NB4 (cell line): ENCODE results near the gene PDLIM7.

Source experiments
- DNase-seq: peaks from one replicate; pipeline ENCODE4 v3.0.0; 2010; ENCODE audit warnings: low read depth
- H3K4me3 ChIP-seq: one replicate; pipeline ENCODE4 v1.5.1; 2011; ENCODE audit warnings: mild to moderate bottlenecking, low read depth, low read length, moderate library complexity
- MYC ChIP-seq: IDR thresholded peaks from 2 replicates; pipeline ENCODE4 v1.6.1; 2011; ENCODE audit warnings: low read depth, low read length
- POLR2A ChIP-seq: IDR thresholded peaks from 2 replicates; pipeline ENCODE4 v1.6.1; 2011; ENCODE audit warnings: mild to moderate bottlenecking; ENCODE audit not compliant: insufficient read length; ENCODE audit errors: extremely low read depth
- TF ChIP-seq, protein P1 (sequence below): IDR thresholded peaks from 2 replicates; pipeline ENCODE4 v1.6.1; 2011; ENCODE audit warnings: low read depth, low read length
- TF ChIP-seq, protein P2 (sequence below): IDR thresholded peaks from one replicate; pipeline ENCODE4 v1.5.1; 2012; ENCODE audit warnings: low read depth, low read length

Gene PDLIM7

DNA sequence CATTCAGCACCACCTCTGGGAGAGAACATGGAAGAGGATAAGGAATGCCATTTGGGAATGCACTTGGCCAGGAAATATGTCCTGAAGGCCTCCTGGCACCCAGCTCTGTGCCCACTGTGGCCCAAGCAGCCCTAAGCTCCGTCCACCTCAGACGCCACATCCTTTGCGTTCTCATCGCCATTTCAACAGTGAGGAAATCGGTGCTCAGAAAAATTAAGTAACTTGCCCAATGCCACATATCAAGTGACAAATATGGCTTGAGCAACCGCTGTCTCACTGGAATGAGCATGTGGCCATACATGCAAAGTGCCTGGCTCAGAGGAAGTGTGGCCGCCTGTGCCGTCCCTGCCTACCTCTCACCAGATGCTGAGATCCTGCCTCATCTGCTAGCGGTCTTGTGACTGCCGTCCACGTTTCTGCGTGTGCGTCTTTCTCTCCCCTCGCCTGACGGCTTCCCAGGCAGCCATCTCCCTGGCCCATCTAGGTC, 13.2 kb upstream of the PDLIM7 start:
- peak overlapping the region; percentile 82 for H3K4me3 ChIP-seq
- DNase-seq, result peak; percentile 94
- peak; percentile 59 for TF ChIP-seq POLR2A
- TF ChIP-seq, protein P1, sequence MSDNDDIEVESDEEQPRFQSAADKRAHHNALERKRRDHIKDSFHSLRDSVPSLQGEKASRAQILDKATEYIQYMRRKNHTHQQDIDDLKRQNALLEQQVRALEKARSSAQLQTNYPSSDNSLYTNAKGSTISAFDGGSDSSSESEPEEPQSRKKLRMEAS, result peak; percentile 96
- peak; percentile 99 for TF ChIP-seq MYC
- TF ChIP-seq, protein P2, sequence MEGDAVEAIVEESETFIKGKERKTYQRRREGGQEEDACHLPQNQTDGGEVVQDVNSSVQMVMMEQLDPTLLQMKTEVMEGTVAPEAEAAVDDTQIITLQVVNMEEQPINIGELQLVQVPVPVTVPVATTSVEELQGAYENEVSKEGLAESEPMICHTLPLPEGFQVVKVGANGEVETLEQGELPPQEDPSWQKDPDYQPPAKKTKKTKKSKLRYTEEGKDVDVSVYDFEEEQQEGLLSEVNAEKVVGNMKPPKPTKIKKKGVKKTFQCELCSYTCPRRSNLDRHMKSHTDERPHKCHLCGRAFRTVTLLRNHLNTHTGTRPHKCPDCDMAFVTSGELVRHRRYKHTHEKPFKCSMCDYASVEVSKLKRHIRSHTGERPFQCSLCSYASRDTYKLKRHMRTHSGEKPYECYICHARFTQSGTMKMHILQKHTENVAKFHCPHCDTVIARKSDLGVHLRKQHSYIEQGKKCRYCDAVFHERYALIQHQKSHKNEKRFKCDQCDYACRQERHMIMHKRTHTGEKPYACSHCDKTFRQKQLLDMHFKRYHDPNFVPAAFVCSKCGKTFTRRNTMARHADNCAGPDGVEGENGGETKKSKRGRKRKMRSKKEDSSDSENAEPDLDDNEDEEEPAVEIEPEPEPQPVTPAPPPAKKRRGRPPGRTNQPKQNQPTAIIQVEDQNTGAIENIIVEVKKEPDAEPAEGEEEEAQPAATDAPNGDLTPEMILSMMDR, result no peak

DNA sequence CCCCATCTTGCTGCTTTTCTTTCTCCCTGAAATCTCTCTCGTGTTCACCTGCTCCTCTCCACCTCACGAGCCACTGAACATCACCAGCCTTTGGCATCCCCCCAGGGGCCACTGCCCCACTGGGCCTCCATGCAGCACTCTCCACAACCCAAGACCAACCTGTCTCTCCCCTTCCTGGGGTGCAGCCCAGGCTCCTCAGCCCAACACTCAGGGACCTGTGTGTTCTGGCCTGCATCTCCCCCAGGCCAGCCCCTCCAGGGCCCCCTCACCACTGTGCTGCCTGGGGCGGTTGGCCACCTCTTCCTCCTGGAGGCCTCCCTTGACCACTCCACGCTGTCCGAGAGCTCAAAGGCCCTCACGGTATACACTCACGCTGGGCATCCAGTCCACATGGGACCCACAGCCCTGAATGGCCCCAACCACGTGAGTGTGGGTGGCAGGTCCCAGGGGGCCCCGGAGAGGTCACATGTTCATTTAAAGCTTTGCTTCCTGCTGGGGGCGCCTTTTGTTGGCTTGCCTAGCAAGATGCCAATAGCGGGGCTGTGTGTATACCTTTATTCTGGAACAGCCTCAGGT, 12.7 kb upstream of the PDLIM7 start:
- H3K4me3 ChIP-seq, result peak overlapping the region; percentile 82
- DNase-seq, result peak; percentile 87
- TF ChIP-seq, protein P1, result peak; percentile 98
- TF ChIP-seq, protein P2, result peak; percentile 18
- TF ChIP-seq POLR2A, result no peak
- TF ChIP-seq MYC, result peak; percentile 91

DNA sequence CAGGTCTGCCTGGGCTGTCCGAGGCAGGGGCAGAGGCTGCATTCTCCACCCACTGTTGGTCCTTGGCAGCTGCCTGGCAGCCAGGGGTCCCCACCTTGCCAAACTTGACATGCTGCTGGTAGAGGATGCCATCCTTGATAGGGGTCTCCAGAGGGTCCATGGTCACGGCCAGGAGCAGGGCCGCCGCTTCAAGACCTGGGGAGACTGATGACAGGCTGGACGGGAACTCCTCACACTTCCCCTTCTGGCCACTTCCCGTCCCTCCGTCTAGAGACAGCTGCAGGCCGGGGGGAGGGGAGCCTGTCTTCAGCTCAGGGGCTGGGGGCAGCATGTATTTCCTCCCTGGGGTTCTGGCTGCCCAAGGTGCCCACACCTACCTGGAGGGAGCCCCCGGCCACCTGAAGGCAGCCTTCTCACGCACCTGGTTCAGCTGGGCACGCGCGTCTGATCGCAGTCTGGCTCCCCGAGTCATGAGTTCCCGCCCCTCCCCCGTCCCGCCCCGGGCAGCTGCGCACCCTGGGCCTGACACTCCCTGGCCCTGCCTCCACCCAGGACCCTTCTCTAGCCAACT, 12.1 kb upstream of the PDLIM7 start, which contains the start of gene DOK3:
Gene DOK3 (minus strand): TSS at position 446 of the 571 bp plus-strand sequence. CDS start 286 bp downstream, at position 160.
- DNase-seq, result peak; percentile 82
- H3K4me3 ChIP-seq, result peak within 1 kb of the TSS; percentile 82
- TF ChIP-seq, protein P1, result peak; percentile 55; the same call in 1 of the 2 replicates
- peak; percentile 28 for TF ChIP-seq POLR2A
- peak; percentile 45 for TF ChIP-seq MYC
- TF ChIP-seq, protein P2, result no peak

DNA sequence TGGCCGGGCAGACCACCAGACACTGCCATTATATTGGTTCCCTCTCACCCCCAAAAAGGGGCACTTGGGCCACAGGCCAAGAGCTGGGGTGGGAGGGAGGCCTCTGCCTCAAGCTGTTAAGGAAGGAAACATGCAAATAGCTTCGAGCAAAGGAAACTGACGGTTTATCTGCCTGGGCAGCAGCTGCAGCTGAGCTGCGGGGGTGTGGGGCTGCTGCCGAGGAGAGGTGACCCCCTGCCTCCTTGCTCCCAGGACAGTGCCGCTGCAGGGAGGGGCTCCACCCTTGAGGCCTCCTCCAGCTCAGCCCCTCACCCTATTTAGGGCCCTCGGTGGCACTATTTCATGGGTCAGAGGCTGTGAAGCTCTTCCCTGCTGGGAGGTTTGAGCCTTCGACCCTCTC, 11.4 kb upstream of the PDLIM7 start:
- no peak for TF ChIP-seq POLR2A
- TF ChIP-seq, protein P1, result no peak; the same call in 1 of the 2 replicates
- no peak for TF ChIP-seq MYC
- TF ChIP-seq, protein P2, result no peak
- H3K4me3 ChIP-seq, result peak overlapping the region; percentile 82
- DNase-seq, result peak; percentile 83

DNA sequence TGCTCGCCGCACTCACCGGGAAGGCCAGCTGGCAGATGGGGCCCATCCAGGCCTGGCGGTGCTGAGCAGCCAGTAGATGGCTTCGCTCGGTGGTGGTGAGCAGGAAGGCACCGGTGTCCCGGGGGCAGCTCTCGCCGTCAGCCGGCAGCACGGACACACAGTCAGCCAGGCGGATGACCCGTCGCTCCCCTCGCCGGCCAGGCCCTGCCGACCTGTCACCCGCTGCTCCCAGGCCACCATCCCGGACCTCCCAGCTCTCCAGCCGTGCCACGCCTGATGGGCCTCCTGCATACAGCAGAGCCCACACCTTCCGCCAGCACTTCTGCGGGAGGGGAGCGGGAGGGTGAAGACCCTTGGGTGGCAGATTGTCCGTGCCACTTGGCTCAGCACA, 10.8 kb upstream of the PDLIM7 start:
- TF ChIP-seq MYC, result no peak
- TF ChIP-seq, protein P1, result no peak
- TF ChIP-seq, protein P2, result no peak
- no peak for TF ChIP-seq POLR2A
- peak; percentile 52 for DNase-seq
- peak overlapping the region; percentile 82 for H3K4me3 ChIP-seq
